ENCODE results near the gene PMEPA1.

The PMEPA1 gene

DNA sequence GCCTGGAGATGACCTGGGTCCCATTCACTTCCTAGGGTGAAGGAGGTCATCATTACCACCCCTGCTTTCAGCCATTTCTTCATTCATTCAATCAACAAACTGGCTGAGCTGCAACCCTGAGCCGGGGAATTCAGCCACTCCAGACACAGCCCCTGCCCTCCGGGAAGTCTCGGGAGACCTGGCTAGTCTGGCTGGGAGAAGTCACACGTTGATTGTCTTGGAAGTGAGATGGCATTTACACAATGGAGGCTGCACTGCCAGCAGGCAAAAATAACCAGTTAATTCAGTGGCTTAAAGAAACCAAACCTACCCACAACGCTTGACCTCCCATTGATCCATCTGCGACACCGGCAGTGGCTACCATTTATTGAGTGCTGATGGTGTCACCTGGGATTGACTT is 2.0 kb upstream of the PMEPA1 start:
- no peak for TF ChIP-seq YY1 (IDR thresholded peaks at IDR 0.05; ENCODE audit: insufficient read depth, insufficient read length)
- TF ChIP-seq SUZ12 (IDR thresholded peaks at IDR 0.05; ENCODE audit: extremely low read depth, insufficient read depth, insufficient read length) = no peak
- TF ChIP-seq ZNF274 (IDR thresholded peaks at IDR 0.05; ENCODE audit: low read depth, low read length) = no peak
- Histone ChIP-seq H3K9me3 (ENCODE audit: insufficient read depth, low read length) (no peaks in the 10 kb centered on the region), H3K9ac (ENCODE audit: insufficient read length, low read depth) (no peak overlapping the region), H3K4me1 (ENCODE audit: insufficient read depth, insufficient read length) (peaks cover 13% of the 10 kb centered on the region), H3K27me3 (ENCODE audit: insufficient read depth, insufficient read length) (peaks cover 13% of the 10 kb centered on the region), H3K4me3 (ENCODE audit: insufficient read length, low read depth) (no peak overlapping the region), H3K36me3 (ENCODE audit: insufficient read depth, insufficient read length, low read length) (peaks cover 9% of the 10 kb centered on the region)
- no peak for DNase-seq (ENCODE audit: low read depth, low spot score)

DNA sequence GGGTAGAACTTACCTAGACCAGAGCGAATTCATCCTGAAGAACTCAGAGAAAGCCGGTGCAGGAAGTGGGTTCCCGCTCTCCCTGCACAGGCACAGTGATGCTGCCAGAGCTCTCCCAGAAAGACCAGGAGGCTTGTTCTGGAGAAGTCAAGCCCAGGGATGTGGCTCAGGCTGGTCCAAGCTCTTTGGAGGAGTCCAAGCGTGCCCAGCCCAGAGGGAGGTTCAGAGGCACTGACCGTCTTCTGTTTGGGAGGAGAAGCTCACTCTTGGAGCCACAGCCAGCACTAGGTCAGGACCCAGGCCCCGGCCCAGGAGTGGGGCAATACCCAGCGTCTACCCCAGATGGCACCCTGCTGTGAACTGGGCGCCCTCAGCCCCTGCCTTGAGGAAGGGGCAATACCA is 1.5 kb upstream of the PMEPA1 start:
- Histone ChIP-seq H3K36me3 (ENCODE audit: insufficient read depth, insufficient read length, low read length) (peaks cover 14% of the 10 kb centered on the region), H3K4me3 (ENCODE audit: insufficient read length, low read depth) (no peak overlapping the region), H3K9me3 (ENCODE audit: insufficient read depth, low read length) (no peaks in the 10 kb centered on the region), H3K9ac (ENCODE audit: insufficient read length, low read depth) (peak overlapping the region; percentile 59), H3K4me1 (ENCODE audit: insufficient read depth, insufficient read length) (peaks cover 13% of the 10 kb centered on the region), H3K27me3 (ENCODE audit: insufficient read depth, insufficient read length) (peaks cover 13% of the 10 kb centered on the region)
- TF ChIP-seq ZNF274 (IDR thresholded peaks at IDR 0.05; ENCODE audit: low read depth, low read length) (no peak), YY1 (IDR thresholded peaks at IDR 0.05; ENCODE audit: insufficient read depth, insufficient read length) (no peak), SUZ12 (IDR thresholded peaks at IDR 0.05; ENCODE audit: extremely low read depth, insufficient read depth, insufficient read length) (no peak)
- no peak for DNase-seq (ENCODE audit: low read depth, low spot score)

DNA sequence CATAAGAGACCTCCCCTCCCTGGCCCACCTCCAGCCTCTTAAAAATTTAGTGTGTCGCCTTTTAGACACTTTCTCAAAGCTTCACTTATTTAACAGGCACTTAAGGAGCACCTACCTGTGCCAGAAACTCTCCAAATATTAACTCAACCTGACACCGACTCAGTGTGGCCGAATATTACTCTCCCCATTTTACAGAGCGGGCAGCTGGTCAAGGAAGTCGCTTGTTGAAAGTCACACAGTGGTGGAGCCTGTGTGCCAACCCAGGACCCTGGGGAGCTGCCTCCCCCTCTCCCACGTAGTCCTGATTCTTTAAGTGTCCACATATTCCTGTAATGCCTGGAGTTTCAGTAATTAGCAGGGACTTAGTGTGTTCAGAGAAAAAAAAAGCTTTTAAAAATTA is 1.0 kb upstream of the PMEPA1 start:
- H3K36me3 ChIP-seq (ENCODE audit: insufficient read depth, insufficient read length, low read length) = peaks cover 18% of the 10 kb centered on the region
- no peaks in the 10 kb centered on the region for H3K9me3 ChIP-seq (ENCODE audit: insufficient read depth, low read length)
- no peak for DNase-seq (ENCODE audit: low read depth, low spot score)
- TF ChIP-seq ZNF274 (IDR thresholded peaks at IDR 0.05; ENCODE audit: low read depth, low read length) (no peak), SUZ12 (IDR thresholded peaks at IDR 0.05; ENCODE audit: extremely low read depth, insufficient read depth, insufficient read length) (no peak), YY1 (IDR thresholded peaks at IDR 0.05; ENCODE audit: insufficient read depth, insufficient read length) (no peak)
- peaks cover 13% of the 10 kb centered on the region for H3K27me3 ChIP-seq (ENCODE audit: insufficient read depth, insufficient read length)
- peak overlapping the region; percentile 59 for H3K9ac ChIP-seq (ENCODE audit: insufficient read length, low read depth)
- peak overlapping the region; percentile 22 for H3K4me3 ChIP-seq (ENCODE audit: insufficient read length, low read depth)
- H3K4me1 ChIP-seq (ENCODE audit: insufficient read depth, insufficient read length) = peaks cover 13% of the 10 kb centered on the region

DNA sequence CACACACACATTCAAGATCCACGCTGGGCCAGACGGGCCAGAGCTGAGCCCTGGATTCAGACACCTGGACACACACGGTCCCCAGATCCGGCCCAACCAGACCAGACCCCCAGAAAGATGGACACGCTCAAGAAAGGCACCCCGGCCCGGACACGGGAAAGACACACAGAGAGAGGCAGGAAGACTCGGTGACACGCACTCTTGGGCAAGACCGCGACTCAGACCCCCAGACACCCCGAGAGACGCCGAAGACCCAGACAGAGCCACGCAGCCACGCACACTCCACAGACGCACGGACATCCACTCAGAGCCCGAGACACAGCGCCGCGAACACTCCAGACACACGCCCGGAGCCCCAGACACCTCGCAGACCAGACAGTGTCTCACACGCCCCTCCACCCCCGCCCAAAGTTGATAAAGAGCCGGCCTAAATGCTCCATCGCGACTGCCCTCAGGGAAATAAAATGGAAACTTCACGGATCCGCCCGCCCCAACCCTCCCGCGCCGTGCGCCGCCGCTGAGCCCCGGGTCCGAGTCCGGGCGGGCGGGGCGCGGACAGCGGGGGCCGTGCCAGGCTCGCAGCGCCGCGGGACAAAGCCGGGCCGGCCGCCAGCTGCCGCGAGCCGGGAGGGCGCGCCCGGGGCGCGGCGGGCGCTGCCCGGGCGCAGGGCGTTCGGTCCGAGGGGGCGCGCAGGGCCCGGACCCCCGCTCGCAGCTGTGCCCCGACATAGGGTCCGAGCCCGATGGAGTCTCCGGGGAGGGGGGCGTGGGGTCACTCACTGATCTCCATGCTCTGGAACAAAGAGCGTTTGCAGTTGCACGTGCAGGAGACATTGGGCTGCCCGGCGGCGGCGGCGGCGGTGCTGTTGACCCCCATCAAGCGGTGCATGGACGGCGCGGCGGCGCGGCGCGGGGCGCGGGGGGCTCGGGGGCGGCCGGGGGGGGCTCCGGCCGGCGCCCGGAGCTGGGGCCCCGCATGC is 831 bp downstream of the PMEPA1 start:
- peak overlapping the region; percentile 89 for H3K4me3 ChIP-seq (ENCODE audit: insufficient read length, low read depth)
- peaks cover 37% of the 10 kb centered on the region for H3K36me3 ChIP-seq (ENCODE audit: insufficient read depth, insufficient read length, low read length)
- DNase-seq (ENCODE audit: low read depth, low spot score) = no peak
- H3K27me3 ChIP-seq (ENCODE audit: insufficient read depth, insufficient read length) = peaks cover 13% of the 10 kb centered on the region
- H3K4me1 ChIP-seq (ENCODE audit: insufficient read depth, insufficient read length) = peaks cover 15% of the 10 kb centered on the region
- no peaks in the 10 kb centered on the region for H3K9me3 ChIP-seq (ENCODE audit: insufficient read depth, low read length)
- TF ChIP-seq ZNF274 (IDR thresholded peaks at IDR 0.05; ENCODE audit: low read depth, low read length) (no peak), SUZ12 (IDR thresholded peaks at IDR 0.05; ENCODE audit: extremely low read depth, insufficient read depth, insufficient read length) (no peak), YY1 (IDR thresholded peaks at IDR 0.05; ENCODE audit: insufficient read depth, insufficient read length) (no peak)
- peak overlapping the region; percentile 97 for H3K9ac ChIP-seq (ENCODE audit: insufficient read length, low read depth)

DNA sequence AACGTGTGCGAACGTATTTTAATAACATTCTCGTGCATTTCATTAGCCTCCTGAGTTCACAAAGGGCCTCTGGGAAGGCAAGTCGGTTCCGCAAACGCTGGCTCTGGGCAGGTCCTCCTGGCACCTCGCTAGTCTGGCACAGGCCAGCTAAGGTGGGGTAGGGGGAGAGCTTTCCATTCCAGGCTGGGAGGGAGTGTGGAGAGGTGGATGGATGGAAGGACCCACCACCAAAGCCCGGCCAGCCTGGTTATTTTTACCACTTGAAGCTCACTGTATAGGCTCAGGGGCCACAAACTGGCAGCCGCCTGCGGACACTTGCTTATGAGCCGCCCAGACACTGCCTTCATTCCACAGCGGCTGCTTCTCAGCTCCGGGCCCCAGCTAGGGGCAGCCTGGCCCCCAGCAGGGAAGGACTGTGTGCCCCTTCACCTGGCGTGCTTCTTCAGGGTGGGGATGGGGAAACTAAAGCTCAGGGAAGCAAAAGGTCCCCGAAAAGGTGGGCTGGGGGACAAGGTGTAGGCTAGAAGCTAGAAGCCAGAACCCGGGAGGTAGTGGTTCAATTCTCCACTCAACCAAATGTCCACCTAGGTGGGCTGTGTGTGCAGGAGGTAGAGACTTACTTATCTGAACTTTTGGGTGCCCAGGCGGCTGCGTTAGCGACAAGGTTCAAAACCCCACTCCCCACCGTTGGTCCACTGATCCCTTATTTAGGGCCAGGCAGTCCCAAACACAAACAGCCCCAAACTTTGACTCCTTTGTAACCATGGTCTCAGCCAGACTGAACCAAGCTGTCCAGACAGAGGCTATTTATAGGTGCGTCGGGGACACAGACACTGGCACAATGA is 1.7 kb downstream of the PMEPA1 start:
- H3K4me1 ChIP-seq (ENCODE audit: insufficient read depth, insufficient read length) = peaks cover 15% of the 10 kb centered on the region

DNA sequence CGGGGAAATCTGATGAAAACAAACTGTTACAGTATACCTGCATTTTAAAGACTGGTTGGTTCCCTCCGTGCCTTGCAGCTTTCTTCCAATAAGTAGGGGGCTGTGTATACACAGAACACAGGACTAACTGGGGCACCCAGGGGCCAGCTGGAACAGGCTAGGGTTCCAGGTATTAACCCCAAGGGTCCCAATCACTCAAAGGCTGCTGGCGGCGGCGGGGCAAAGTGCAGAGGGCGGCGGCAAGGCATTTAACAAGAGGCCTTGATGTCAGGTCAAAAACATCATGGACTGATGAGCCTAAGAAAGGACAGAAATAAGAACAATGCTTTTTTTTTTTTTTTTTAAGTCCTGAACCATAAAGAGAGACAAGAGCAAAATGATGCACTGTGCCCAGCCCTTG is 2.5 kb downstream of the PMEPA1 start:
- peaks cover 52% of the 10 kb centered on the region for H3K36me3 ChIP-seq (ENCODE audit: insufficient read depth, insufficient read length, low read length)
- H3K27me3 ChIP-seq (ENCODE audit: insufficient read depth, insufficient read length) = peaks cover 13% of the 10 kb centered on the region
- H3K4me1 ChIP-seq (ENCODE audit: insufficient read depth, insufficient read length) = peaks cover 17% of the 10 kb centered on the region
- no peak for TF ChIP-seq SUZ12 (IDR thresholded peaks at IDR 0.05; ENCODE audit: extremely low read depth, insufficient read depth, insufficient read length)
- TF ChIP-seq ZNF274 (IDR thresholded peaks at IDR 0.05; ENCODE audit: low read depth, low read length) = no peak
- no peak for TF ChIP-seq YY1 (IDR thresholded peaks at IDR 0.05; ENCODE audit: insufficient read depth, insufficient read length)
- DNase-seq (ENCODE audit: low read depth, low spot score) = no peak
- H3K9ac ChIP-seq (ENCODE audit: insufficient read length, low read depth) = no peak overlapping the region
- H3K4me3 ChIP-seq (ENCODE audit: insufficient read length, low read depth) = no peak overlapping the region
- H3K9me3 ChIP-seq (ENCODE audit: insufficient read depth, low read length) = no peaks in the 10 kb centered on the region

More for the DNA sequence above, 1.7 kb downstream of the PMEPA1 start:
- Histone ChIP-seq H3K9me3 (ENCODE audit: insufficient read depth, low read length) (no peaks in the 10 kb centered on the region), H3K36me3 (ENCODE audit: insufficient read depth, insufficient read length, low read length) (peaks cover 46% of the 10 kb centered on the region), H3K27me3 (ENCODE audit: insufficient read depth, insufficient read length) (peaks cover 13% of the 10 kb centered on the region), H3K4me3 (ENCODE audit: insufficient read length, low read depth) (peak overlapping the region; percentile 89), H3K9ac (ENCODE audit: insufficient read length, low read depth) (peak overlapping the region; percentile 97)
- DNase-seq (ENCODE audit: low read depth, low spot score) = no peak
- TF ChIP-seq YY1 (IDR thresholded peaks at IDR 0.05; ENCODE audit: insufficient read depth, insufficient read length) (no peak), ZNF274 (IDR thresholded peaks at IDR 0.05; ENCODE audit: low read depth, low read length) (no peak)

Data from NT2/D1 (cell line).